HEK293 (cell line): ENCODE measurements around the gene GGA1.

Experiments used
- CTCF ChIA-PET: fragments of 350-600 bp; formaldehyde crosslinking; extraction: SDS; loops from one replicate; lab custom pipeline; 2021; ENCODE audit warnings: antibody characterized with exemption; lab: Yijun Ruan, JAX
- POLR2A ChIA-PET: fragments of 300-600 bp; formaldehyde crosslinking; extraction: SDS; loops from one replicate; lab custom pipeline; 2020; ENCODE audit warnings: antibody characterized with exemption, inconsistent platforms; lab: Yijun Ruan, JAX
- H3K27ac ChIP-seq: fragments of 200-500 bp; sonication (Bioruptor generic); 2 replicates; pipeline ENCODE4 v1.5.1; 2014; ENCODE audit warnings: low read depth, low read length, control low read depth, inconsistent platforms; ENCODE audit errors: extremely low read depth
- H3K36me3 ChIP-seq, 2 experiments: fragments of 200-500 bp in 1 of 2; sonication (Bioruptor generic) in 1 of 2; 1 replicate in 1 of 2; 2 replicates in 1 of 2; pipeline ENCODE4 v1.5.1; 2014 to 2017; ENCODE audit warnings: inconsistent platforms in 2 of 2, low read length in 2 of 2; ENCODE audit not compliant: control insufficient read depth in 2 of 2, insufficient read depth in 1 of 2
- H3K4me1 ChIP-seq: fragments of 200-500 bp; sonication (Bioruptor generic); 2 replicates; pipeline ENCODE4 v1.5.1; 2014; ENCODE audit warnings: mild to moderate bottlenecking, low read length, inconsistent platforms; ENCODE audit not compliant: control insufficient read depth, insufficient read depth
- H3K4me3 ChIP-seq: 2 replicates; pipeline ENCODE4 v1.5.1; 2011; ENCODE audit warnings: low read depth, mild to moderate bottlenecking, control low read depth, low read length, moderate library complexity
- H3K9me3 ChIP-seq: fragments of 200-500 bp; sonication (Bioruptor generic); 2 replicates; pipeline ENCODE4 v1.5.1; 2014; ENCODE audit warnings: low read depth, low read length, inconsistent platforms; ENCODE audit not compliant: control insufficient read depth, insufficient read depth
- MZF1 ChIP-seq: fragments of 450-650 bp; formaldehyde crosslinking; IDR thresholded peaks from 2 replicates; pipeline ENCODE4 v1.5.1; 2017; ENCODE audit warnings: missing biosample characterization, missing genetic modification characterization, borderline replicate concordance
- OVOL3 ChIP-seq: fragments of 450-650 bp; formaldehyde crosslinking; IDR thresholded peaks from 2 replicates; pipeline ENCODE4 v1.5.1; 2016; ENCODE audit warnings: missing biosample characterization, missing genetic modification characterization
- SETDB1 ChIP-seq: IDR thresholded peaks from one replicate; pipeline ENCODE4 v1.6.1; 2017; ENCODE audit warnings: mild to moderate bottlenecking, low read length, moderate library complexity, mixed read lengths; ENCODE audit not compliant: insufficient read length
- ZBTB48 ChIP-seq: fragments of 450-650 bp; formaldehyde crosslinking; IDR thresholded peaks from 2 replicates; pipeline ENCODE4 v1.5.1; 2016; ENCODE audit warnings: missing biosample characterization, missing genetic modification characterization
- ZBTB6 ChIP-seq: fragments of 450-650 bp; formaldehyde crosslinking; IDR thresholded peaks from 2 replicates; pipeline ENCODE4 v1.5.1; 2017; ENCODE audit warnings: missing biosample characterization, missing genetic modification characterization
- ZNF112 ChIP-seq: fragments of 450-650 bp; formaldehyde crosslinking; IDR thresholded peaks from 2 replicates; pipeline ENCODE4 v1.5.0; 2017; ENCODE audit warnings: missing biosample characterization, missing genetic modification characterization
- ZNF140 ChIP-seq: fragments of 450-650 bp; formaldehyde crosslinking; IDR thresholded peaks from 2 replicates; pipeline ENCODE4 v1.5.1; 2016; ENCODE audit warnings: missing biosample characterization, missing genetic modification characterization
- ZNF16 ChIP-seq: fragments of 450-650 bp; formaldehyde crosslinking; IDR thresholded peaks from 2 replicates; pipeline ENCODE4 v1.5.1; 2016; ENCODE audit warnings: low read depth, missing biosample characterization, missing genetic modification characterization
- ZNF211 ChIP-seq: fragments of 450-650 bp; formaldehyde crosslinking; IDR thresholded peaks from 2 replicates; pipeline ENCODE4 v1.5.1; 2016; ENCODE audit warnings: low read depth, missing biosample characterization, missing genetic modification characterization
- ZNF416 ChIP-seq: fragments of 450-650 bp; formaldehyde crosslinking; IDR thresholded peaks from 2 replicates; pipeline ENCODE4 v1.5.1; 2016; ENCODE audit warnings: missing biosample characterization, missing genetic modification characterization
- ZNF449 ChIP-seq: fragments of 450-650 bp; formaldehyde crosslinking; IDR thresholded peaks from 2 replicates; pipeline ENCODE4 v1.5.1; 2017; ENCODE audit warnings: missing biosample characterization, mild to moderate bottlenecking, missing genetic modification characterization, moderate library complexity
- ZNF561 ChIP-seq: fragments of 450-650 bp; IDR thresholded peaks from 2 replicates; pipeline ENCODE4 v1.5.1; 2018; ENCODE audit warnings: missing biosample characterization, missing genetic modification characterization, borderline replicate concordance
- TF ChIP-seq, protein P1 (sequence below): fragments of 450-650 bp; formaldehyde crosslinking; IDR thresholded peaks from 2 replicates; pipeline ENCODE4 v1.5.1; 2016; ENCODE audit warnings: missing biosample characterization, missing genetic modification characterization
- TF ChIP-seq, protein P2 (sequence below): fragments of 450-650 bp; formaldehyde crosslinking; IDR thresholded peaks from 2 replicates; pipeline ENCODE4 v1.5.0; 2017; ENCODE audit warnings: missing biosample characterization, missing genetic modification characterization, borderline replicate concordance
- TF ChIP-seq, protein P3 (sequence below): fragments of 450-650 bp; formaldehyde crosslinking; IDR thresholded peaks from 2 replicates; pipeline ENCODE4 v1.5.1; 2016; ENCODE audit warnings: missing biosample characterization, missing genetic modification characterization
- TF ChIP-seq, protein P4 (sequence below): fragments of 450-650 bp; formaldehyde crosslinking; IDR thresholded peaks from 2 replicates; pipeline ENCODE4 v1.5.1; 2017; ENCODE audit warnings: missing biosample characterization, missing genetic modification characterization

The GGA1 gene

DNA sequence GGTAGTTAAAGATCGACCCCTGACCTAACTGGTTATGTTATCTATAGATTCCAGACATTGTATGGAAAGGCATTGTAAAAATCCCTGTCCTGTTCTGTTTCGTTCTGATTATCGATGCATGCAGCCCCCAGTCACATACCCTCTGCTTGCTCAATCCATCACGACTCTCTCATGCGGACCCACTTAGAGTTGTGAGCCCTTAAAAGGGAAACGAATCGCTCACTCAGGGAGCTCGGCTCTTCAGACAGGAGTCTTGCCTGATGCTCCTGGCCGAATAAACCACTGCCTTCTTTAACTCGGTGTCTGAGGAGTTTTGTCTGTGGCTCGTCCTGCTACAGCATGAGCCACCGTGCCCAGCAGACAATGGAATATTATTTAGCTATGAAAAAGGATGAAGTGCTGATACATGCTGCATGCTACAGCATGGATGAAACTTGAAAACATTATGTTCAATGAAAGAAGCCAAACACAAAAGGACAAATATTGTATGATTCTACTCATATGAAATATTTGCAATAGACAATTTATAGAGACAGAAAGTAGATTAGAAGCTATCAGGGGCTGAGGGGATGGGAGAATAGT lies 16.7 kb upstream of the GGA1 start (continued):
- TF ChIP-seq ZBTB6 (tag by site-specific recombination): no peak
- TF ChIP-seq ZNF449: no peak
- TF ChIP-seq ZBTB48: no peak
- TF ChIP-seq ZNF112: no peak
- no peak for TF ChIP-seq ZNF211 (tag by site-specific recombination)
- no peak for TF ChIP-seq ZNF16 (tag by site-specific recombination)
- TF ChIP-seq MZF1 (tag by site-specific recombination): peak; percentile 69; the same call in 1 of the 2 replicates

- CTCF ChIA-PET: interaction anchor here (4.1 to 14.5 kb wide), 3 partner anchors 13 to 51 kb away, joined by 44 to 287 read pairs (median 145); no protein-coding TSS in a partner anchor
- POLR2A ChIA-PET: no interaction called here
- Histone ChIP-seq H3K4me3 (no peak overlapping the region), H3K36me3 (no peaks in the 10 kb centered on the region), H3K9me3 (no peaks in the 10 kb centered on the region), H3K27ac (no peak overlapping the region), H3K4me1 (no peaks in the 10 kb centered on the region; the same call in 1 of the 2 replicates)
- no peak for TF ChIP-seq ZNF416
- TF ChIP-seq ZNF140 (tag by site-specific recombination): no peak
- no peak for TF ChIP-seq OVOL3 (tag by site-specific recombination)
- TF ChIP-seq, protein P1, sequence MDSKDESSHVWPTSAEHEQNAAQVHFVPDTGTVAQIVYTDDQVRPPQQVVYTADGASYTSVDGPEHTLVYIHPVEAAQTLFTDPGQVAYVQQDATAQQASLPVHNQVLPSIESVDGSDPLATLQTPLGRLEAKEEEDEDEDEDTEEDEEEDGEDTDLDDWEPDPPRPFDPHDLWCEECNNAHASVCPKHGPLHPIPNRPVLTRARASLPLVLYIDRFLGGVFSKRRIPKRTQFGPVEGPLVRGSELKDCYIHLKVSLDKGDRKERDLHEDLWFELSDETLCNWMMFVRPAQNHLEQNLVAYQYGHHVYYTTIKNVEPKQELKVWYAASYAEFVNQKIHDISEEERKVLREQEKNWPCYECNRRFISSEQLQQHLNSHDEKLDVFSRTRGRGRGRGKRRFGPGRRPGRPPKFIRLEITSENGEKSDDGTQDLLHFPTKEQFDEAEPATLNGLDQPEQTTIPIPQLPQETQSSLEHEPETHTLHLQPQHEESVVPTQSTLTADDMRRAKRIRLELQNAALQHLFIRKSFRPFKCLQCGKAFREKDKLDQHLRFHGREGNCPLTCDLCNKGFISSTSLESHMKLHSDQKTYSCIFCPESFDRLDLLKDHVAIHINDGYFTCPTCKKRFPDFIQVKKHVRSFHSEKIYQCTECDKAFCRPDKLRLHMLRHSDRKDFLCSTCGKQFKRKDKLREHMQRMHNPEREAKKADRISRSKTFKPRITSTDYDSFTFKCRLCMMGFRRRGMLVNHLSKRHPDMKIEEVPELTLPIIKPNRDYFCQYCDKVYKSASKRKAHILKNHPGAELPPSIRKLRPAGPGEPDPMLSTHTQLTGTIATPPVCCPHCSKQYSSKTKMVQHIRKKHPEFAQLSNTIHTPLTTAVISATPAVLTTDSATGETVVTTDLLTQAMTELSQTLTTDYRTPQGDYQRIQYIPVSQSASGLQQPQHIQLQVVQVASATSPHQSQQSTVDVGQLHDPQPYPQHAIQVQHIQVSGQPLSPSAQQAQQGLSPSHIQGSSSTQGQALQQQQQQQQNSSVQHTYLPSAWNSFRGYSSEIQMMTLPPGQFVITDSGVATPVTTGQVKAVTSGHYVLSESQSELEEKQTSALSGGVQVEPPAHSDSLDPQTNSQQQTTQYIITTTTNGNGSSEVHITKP (tag by site-specific recombination): no peak
- no peak for TF ChIP-seq SETDB1
- TF ChIP-seq ZNF561 (tag by site-specific recombination): no peak
- TF ChIP-seq, protein P2, sequence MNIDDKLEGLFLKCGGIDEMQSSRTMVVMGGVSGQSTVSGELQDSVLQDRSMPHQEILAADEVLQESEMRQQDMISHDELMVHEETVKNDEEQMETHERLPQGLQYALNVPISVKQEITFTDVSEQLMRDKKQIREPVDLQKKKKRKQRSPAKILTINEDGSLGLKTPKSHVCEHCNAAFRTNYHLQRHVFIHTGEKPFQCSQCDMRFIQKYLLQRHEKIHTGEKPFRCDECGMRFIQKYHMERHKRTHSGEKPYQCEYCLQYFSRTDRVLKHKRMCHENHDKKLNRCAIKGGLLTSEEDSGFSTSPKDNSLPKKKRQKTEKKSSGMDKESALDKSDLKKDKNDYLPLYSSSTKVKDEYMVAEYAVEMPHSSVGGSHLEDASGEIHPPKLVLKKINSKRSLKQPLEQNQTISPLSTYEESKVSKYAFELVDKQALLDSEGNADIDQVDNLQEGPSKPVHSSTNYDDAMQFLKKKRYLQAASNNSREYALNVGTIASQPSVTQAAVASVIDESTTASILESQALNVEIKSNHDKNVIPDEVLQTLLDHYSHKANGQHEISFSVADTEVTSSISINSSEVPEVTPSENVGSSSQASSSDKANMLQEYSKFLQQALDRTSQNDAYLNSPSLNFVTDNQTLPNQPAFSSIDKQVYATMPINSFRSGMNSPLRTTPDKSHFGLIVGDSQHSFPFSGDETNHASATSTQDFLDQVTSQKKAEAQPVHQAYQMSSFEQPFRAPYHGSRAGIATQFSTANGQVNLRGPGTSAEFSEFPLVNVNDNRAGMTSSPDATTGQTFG (tag by site-specific recombination): no peak
- TF ChIP-seq, protein P3, sequence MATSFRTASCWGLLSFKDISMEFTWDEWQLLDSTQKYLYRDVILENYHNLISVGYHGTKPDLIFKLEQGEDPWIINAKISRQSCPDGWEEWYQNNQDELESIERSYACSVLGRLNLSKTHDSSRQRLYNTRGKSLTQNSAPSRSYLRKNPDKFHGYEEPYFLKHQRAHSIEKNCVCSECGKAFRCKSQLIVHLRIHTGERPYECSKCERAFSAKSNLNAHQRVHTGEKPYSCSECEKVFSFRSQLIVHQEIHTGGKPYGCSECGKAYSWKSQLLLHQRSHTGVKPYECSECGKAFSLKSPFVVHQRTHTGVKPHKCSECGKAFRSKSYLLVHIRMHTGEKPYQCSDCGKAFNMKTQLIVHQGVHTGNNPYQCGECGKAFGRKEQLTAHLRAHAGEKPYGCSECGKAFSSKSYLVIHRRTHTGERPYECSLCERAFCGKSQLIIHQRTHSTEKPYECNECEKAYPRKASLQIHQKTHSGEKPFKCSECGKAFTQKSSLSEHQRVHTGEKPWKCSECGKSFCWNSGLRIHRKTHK (tag by site-specific recombination): no peak
- TF ChIP-seq, protein P4, sequence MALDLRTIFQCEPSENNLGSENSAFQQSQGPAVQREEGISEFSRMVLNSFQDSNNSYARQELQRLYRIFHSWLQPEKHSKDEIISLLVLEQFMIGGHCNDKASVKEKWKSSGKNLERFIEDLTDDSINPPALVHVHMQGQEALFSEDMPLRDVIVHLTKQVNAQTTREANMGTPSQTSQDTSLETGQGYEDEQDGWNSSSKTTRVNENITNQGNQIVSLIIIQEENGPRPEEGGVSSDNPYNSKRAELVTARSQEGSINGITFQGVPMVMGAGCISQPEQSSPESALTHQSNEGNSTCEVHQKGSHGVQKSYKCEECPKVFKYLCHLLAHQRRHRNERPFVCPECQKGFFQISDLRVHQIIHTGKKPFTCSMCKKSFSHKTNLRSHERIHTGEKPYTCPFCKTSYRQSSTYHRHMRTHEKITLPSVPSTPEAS (tag by site-specific recombination): no peak
These were observed 14.4 kb upstream of the GGA1 start for GRCh38 chr22:37594237-37594636.
